ENCODE data around the gene CERCAM. TPM values are rescaled to one million over a fixed set of nuclear protein-coding genes. Genes with fewer than 3 reads are reported as not detected.

The CERCAM gene
- polyA plus RNA-seq, 1 donor (not counting 4 experiments of a cell fraction or from before 2014, with no cell fraction given): 15.9 TPM

- peaks cover 10% of the 10 kb centered on the region for H3K79me2 ChIP-seq (ENCODE audit: control insufficient read depth, insufficient read depth, low read length)
- no peak overlapping the region for H2AFZ ChIP-seq (ENCODE audit: control insufficient read depth, low read length)
- no peaks in the 10 kb centered on the region for H4K20me1 ChIP-seq (ENCODE audit: control insufficient read depth, extremely low read depth, insufficient read depth, low read length)
- FAIRE-seq (no peak), DNase-seq (ENCODE audit: low read depth, low spot score) (no peak)
- peaks cover 10% of the 10 kb centered on the region for H3K4me1 ChIP-seq (ENCODE audit: control insufficient read depth, extremely low read depth, insufficient read depth, low read length)
- no peak for TF ChIP-seq EZH2 (IDR thresholded peaks at IDR 0.05; ENCODE audit: low read length)
- TF ChIP-seq CTCF (optimal IDR thresholded peaks at IDR 0.05 in 1 of 3, IDR thresholded peaks at IDR 0.05 in 1 of 3, conservative IDR thresholded peaks at IDR 0.05 in 1 of 3; ENCODE audit: extremely low read depth in 1 of 3, insufficient read depth in 2 of 3, low read length in 3 of 3): no peak
- H3K36me3 ChIP-seq (ENCODE audit: control insufficient read depth in 2 of 2, extremely low read depth in 1 of 2, insufficient read depth in 2 of 2, low read length in 2 of 2): peaks cover 9 to 28% of the 10 kb centered on the region in 2 experiments
- H3K9me1 ChIP-seq (ENCODE audit: control insufficient read depth, extremely low read depth, insufficient read depth, low read length): no peaks in the 10 kb centered on the region
- H3K9ac ChIP-seq (ENCODE audit: control insufficient read depth, extremely low read depth, insufficient read depth, low read length): no peak overlapping the region
- no peaks in the 10 kb centered on the region for H3K9me3 ChIP-seq (ENCODE audit: control insufficient read depth, low read depth, low read length)
- peak overlapping the region; percentile 75 to 97 (median 92) for H3K4me3 ChIP-seq (ENCODE audit: control insufficient read depth in 2 of 3, extremely low read depth in 1 of 3, insufficient read depth in 2 of 3, low read depth in 1 of 3, low read length in 3 of 3)
- H3K4me2 ChIP-seq (ENCODE audit: control insufficient read depth, extremely low read depth, insufficient read depth, low read depth, low read length): peak overlapping the region; percentile 97
- dilution Hi-C loops (cut with MboI; ENCODE audit: extremely low pct_ligation_motif_present, low sequenced_read_pairs): no loop called here
- no peak overlapping the region for H3K27ac ChIP-seq (ENCODE audit: control insufficient read depth, insufficient read depth, low read length)
- no peaks in the 10 kb centered on the region for H3K27me3 ChIP-seq (ENCODE audit: control insufficient read depth, extremely low read depth, insufficient read depth, low read length)
Observed at GRCh38 chr9:128457207-128457606, 36.5 kb downstream of the CERCAM start.

DNA sequence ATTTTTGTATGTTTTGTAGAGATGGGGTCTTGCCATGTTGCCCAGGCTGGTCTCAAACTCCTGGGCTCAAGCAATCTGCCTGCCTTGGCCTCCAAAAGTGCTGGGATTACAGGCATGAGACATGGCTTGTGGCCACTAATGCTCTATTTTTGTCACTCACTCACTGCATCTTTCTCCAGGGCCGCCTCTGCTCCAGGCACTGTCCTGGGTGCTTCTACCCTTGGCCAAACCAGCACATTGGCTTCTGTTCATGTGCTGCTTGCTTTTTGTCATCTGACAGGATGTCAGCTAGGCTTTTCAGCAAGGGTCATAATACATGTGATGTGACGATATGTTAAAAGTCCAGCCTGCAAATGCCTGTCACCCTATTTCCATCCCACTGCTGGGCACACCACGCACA lies 38.4 kb downstream of the CERCAM start:
- H3K36me3 ChIP-seq (ENCODE audit: control insufficient read depth in 2 of 2, extremely low read depth in 1 of 2, insufficient read depth in 2 of 2, low read length in 2 of 2): peaks cover 12 to 31% of the 10 kb centered on the region in 2 experiments
- H4K20me1 ChIP-seq (ENCODE audit: control insufficient read depth, extremely low read depth, insufficient read depth, low read length): no peaks in the 10 kb centered on the region
- no peak overlapping the region for H3K4me3 ChIP-seq (ENCODE audit: control insufficient read depth in 2 of 3, extremely low read depth in 1 of 3, insufficient read depth in 2 of 3, low read depth in 1 of 3, low read length in 3 of 3)
- no peak for TF ChIP-seq EZH2 (IDR thresholded peaks at IDR 0.05; ENCODE audit: low read length)
- TF ChIP-seq CTCF (optimal IDR thresholded peaks at IDR 0.05 in 1 of 3, IDR thresholded peaks at IDR 0.05 in 1 of 3, conservative IDR thresholded peaks at IDR 0.05 in 1 of 3; ENCODE audit: extremely low read depth in 1 of 3, insufficient read depth in 2 of 3, low read length in 3 of 3): no peak
- peaks cover 10% of the 10 kb centered on the region for H3K4me1 ChIP-seq (ENCODE audit: control insufficient read depth, extremely low read depth, insufficient read depth, low read length)
- no peak overlapping the region for H3K4me2 ChIP-seq (ENCODE audit: control insufficient read depth, extremely low read depth, insufficient read depth, low read depth, low read length)
- DNase-seq (ENCODE audit: low read depth, low spot score): no peak
- no peak for FAIRE-seq
- no peaks in the 10 kb centered on the region for H3K27me3 ChIP-seq (ENCODE audit: control insufficient read depth, extremely low read depth, insufficient read depth, low read length)
- dilution Hi-C loops (cut with MboI; ENCODE audit: extremely low pct_ligation_motif_present, low sequenced_read_pairs): no loop called here
- H3K9ac ChIP-seq (ENCODE audit: control insufficient read depth, extremely low read depth, insufficient read depth, low read length): no peak overlapping the region
- no peaks in the 10 kb centered on the region for H3K9me3 ChIP-seq (ENCODE audit: control insufficient read depth, low read depth, low read length)
- no peaks in the 10 kb centered on the region for H3K9me1 ChIP-seq (ENCODE audit: control insufficient read depth, extremely low read depth, insufficient read depth, low read length)
- no peak overlapping the region for H2AFZ ChIP-seq (ENCODE audit: control insufficient read depth, low read length)
- H3K27ac ChIP-seq (ENCODE audit: control insufficient read depth, insufficient read depth, low read length): no peak overlapping the region
- H3K79me2 ChIP-seq (ENCODE audit: control insufficient read depth, insufficient read depth, low read length): peaks cover 10% of the 10 kb centered on the region

Measured in keratinocyte (primary cell).